ENCODE data around the gene ARNT2.

- TF ChIP-seq CTCF (conservative IDR thresholded peaks at IDR 0.05; ENCODE audit: low read length) (no peak), EZH2phosphoT487 (IDR thresholded peaks at IDR 0.05; ENCODE audit: borderline replicate concordance, low read depth, low read length) (no peak)
Observed at GRCh38 chr15:80480909-80481308, 76.7 kb downstream of the ARNT2 start.

Measured in OCI-LY7 (cell line).